Immature natural killer cell (primary cell): ENCODE results near the gene XCR1. TPM values are rescaled to one million over a fixed set of nuclear protein-coding genes. Genes with fewer than 3 reads are reported as not detected.
"Not testable (repeated sequence)": the region's sequence is repeated elsewhere in the genome, so short reads cannot be mapped to it uniquely, and the experiment has no call there.

ENCODE experiments used
- DNase-seq, 3 donors: peaks; one replicate each; pipeline ENCODE4 v3.0.0; 2022; ENCODE audit warnings: mixed read lengths in 1 of 3
- H3K27ac Mint-ChIP-seq, 6 donors: one replicate each; pipeline ENCODE4 v1.8.0; 2020; ENCODE audit warnings: mixed read lengths in 6 of 6, mild to moderate bottlenecking in 5 of 6, inconsistent platforms in 4 of 6, moderate library complexity in 3 of 6
- H3K27me3 Mint-ChIP-seq, 3 donors: one replicate each; pipeline ENCODE4 v1.8.0; 2020 to 2021; ENCODE audit warnings: low read depth in 3 of 3, mild to moderate bottlenecking in 3 of 3, mixed read lengths in 3 of 3, moderate library complexity in 3 of 3, inconsistent platforms in 1 of 3
- H3K36me3 Mint-ChIP-seq, 3 donors: one replicate each; pipeline ENCODE4 v1.8.0; 2020; ENCODE audit warnings: mixed read lengths in 3 of 3, inconsistent platforms in 2 of 3, mild to moderate bottlenecking in 2 of 3
- H3K4me1 Mint-ChIP-seq, 2 donors: one replicate each; pipeline ENCODE4 v1.8.0; 2020; ENCODE audit warnings: inconsistent platforms in 2 of 2, mild to moderate bottlenecking in 2 of 2, mixed read lengths in 2 of 2, moderate library complexity in 1 of 2
- H3K4me3 Mint-ChIP-seq, 5 donors: one replicate each; pipeline ENCODE4 v1.8.0; 2020; ENCODE audit warnings: mild to moderate bottlenecking in 5 of 5, mixed read lengths in 5 of 5, inconsistent platforms in 3 of 5, moderate library complexity in 3 of 5
- H3K9me3 Mint-ChIP-seq, 6 donors: one replicate each; pipeline ENCODE4 v1.8.0; 2020; ENCODE audit warnings: mild to moderate bottlenecking in 6 of 6, mixed read lengths in 6 of 6, inconsistent platforms in 4 of 6, moderate library complexity in 3 of 6
- polyA plus RNA-seq, 3 donors: library from polyadenylated mRNA; unstranded; fragments of 300-500 nt; fragmentation: Illumina TruSeq; gene quantifications; one replicate each; pipeline ENCODE4 v1.2.3, GENCODE V29; 2021

XCR1 gene
- polyA plus RNA-seq, 3 donors from 2014 or later = 0.04 to 0.26 TPM; not detected in 1

DNA sequence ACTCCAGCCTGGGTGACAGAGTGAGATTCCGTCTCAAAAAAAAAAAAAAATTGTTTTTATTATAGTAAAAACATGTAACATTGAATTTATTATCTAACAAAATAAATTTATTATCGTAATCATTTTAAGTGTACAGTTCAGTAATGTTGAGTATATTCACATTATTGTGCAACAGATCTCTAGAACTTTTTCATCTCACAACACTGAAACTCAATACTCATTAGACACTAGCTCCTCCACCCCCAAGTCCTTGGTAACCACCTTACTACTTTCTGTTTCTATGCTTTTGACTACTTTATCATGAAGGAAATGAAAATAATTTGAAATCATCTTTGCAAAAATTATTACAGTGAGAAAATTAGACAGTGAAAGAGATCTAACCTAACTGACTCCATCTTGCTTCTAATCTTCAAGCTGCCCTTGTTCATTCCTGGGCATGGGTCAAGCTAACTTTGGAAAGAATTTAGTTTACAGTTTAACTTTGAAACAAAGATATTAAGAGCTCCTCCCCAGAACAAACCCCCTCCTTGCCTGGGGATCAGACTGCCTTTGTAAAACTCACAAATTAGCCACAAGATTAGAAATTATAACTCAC lies 16.7 kb downstream of the XCR1 start:
- Mint-ChIP-seq H3K4me1 (peaks cover 26 to 29% of the 10 kb centered on the region in 2 donors), H3K27me3 (peaks cover 9 to 13% (median 11%) of the 10 kb centered on the region in 3 donors), H3K4me3 (no peak overlapping the region), H3K9me3 (peaks cover 0 to 3% (median 0%) of the 10 kb centered on the region in 6 donors), H3K36me3 (no peaks in the 10 kb centered on the region), H3K27ac (peak overlapping the region in 1 of 6 donors; percentile 69)
- DNase-seq = no peak

DNA sequence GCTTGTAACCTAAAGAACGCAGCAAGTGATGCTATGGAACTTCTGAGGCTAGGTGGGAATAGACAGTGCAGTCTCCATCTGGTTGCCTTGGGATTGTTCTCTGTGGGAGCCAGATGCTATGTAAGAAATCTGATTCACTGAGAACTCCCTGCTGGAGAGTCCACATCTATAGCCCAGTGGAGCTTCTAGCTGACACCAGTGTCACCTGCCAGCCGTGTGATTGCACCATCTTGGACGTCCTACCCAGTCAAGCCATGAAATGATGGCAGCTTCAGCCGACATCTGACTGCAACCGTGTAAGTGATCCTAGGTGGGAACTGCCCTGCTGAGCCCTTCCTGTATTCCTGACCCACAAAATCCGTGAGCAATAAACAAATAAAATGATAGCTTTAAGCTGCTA lies 19.2 kb downstream of the XCR1 start:
- DNase-seq = no peak
- H3K27ac Mint-ChIP-seq = no peak overlapping the region
- peaks cover 3 to 11% (median 6%) of the 10 kb centered on the region in 3 donors for H3K27me3 Mint-ChIP-seq
- H3K4me3 Mint-ChIP-seq = no peak overlapping the region
- peaks cover 0 to under 1% (median 0%) of the 10 kb centered on the region in 6 donors for H3K9me3 Mint-ChIP-seq
- peaks cover 17 to 18% of the 10 kb centered on the region in 2 donors for H3K4me1 Mint-ChIP-seq
- H3K36me3 Mint-ChIP-seq = no peaks in the 10 kb centered on the region

DNA sequence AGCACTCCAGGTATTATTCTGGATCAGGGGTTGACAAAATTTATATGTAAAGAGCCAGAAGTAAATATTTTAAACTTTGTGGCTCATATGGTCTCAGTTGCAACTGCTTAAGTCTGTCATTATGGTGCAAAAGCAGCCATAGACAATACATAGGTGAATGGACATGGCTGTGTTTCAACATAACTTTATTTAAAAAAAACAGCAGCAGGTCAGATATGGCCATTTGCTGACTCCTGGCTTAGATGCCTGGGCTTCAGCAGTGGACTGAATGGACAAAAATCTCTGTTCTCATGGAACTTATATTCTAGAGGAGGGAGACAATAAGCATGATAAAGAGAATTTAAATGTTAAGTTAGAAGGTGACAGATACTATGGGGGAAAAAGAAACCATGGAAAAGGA lies 20.0 kb downstream of the XCR1 start:
- no peak for DNase-seq
- Mint-ChIP-seq H3K36me3 (no peaks in the 10 kb centered on the region), H3K9me3 (no peaks in the 10 kb centered on the region), H3K27me3 (peaks cover 3 to 13% (median 6%) of the 10 kb centered on the region in 3 donors), H3K4me3 (no peak overlapping the region), H3K4me1 (peaks cover 9 to 11% of the 10 kb centered on the region in 2 donors), H3K27ac (no peak overlapping the region)

- no peak for DNase-seq
- Mint-ChIP-seq H3K4me1 (peaks cover 6 to 8% of the 10 kb centered on the region in 2 donors), H3K36me3 (no peaks in the 10 kb centered on the region), H3K27ac (no peak overlapping the region), H3K27me3 (peaks cover 3 to 14% (median 6%) of the 10 kb centered on the region in 3 donors), H3K9me3 (no peaks in the 10 kb centered on the region), H3K4me3 (no peak overlapping the region)
These were observed 20.8 kb downstream of the XCR1 start for GRCh38 chr3:46006238-46007032.

- H3K27ac Mint-ChIP-seq, H3K9me3 Mint-ChIP-seq, H3K4me3 Mint-ChIP-seq, H3K4me1 Mint-ChIP-seq, DNase-seq, H3K36me3 Mint-ChIP-seq: not testable (repeated sequence)
- H3K27me3 Mint-ChIP-seq = peaks cover 0 to 10% (median 0%) of the 10 kb centered on the region in 3 donors
These were observed 23.6 kb downstream of the XCR1 start for GRCh38 chr3:46003706-46004105.

- Mint-ChIP-seq H3K27ac (no peak overlapping the region), H3K36me3 (peaks cover 0 to 4% (median 0%) of the 10 kb centered on the region in 3 donors), H3K4me3 (no peak overlapping the region), H3K27me3 (peaks cover 0 to 7% (median 0%) of the 10 kb centered on the region in 3 donors), H3K9me3 (no peaks in the 10 kb centered on the region), H3K4me1 (peaks cover 6 to 8% of the 10 kb centered on the region in 2 donors)
- DNase-seq = no peak
These were observed 26.1 kb downstream of the XCR1 start for GRCh38 chr3:46001178-46001577.

DNA sequence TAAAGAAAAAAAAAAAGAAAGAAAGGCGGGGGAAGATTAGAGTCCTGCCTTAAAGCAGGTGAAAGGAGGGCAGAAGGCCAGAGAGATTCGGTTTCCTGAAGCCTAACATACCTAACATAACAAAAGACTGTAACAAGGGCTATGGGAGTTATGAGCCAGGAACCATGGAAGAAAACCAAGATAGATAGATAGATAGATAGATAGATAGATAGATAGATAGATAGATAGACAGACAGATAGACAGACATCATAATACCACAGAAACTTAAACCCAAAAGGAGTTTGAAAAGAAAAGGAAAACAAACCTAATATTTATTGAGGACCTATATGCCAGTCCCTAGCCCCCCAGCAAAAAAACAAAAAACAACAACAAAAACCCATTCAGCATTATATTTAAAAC lies 29.3 kb downstream of the XCR1 start:
- Mint-ChIP-seq H3K4me3 (no peak overlapping the region), H3K27ac (peak overlapping the region in 2 of 6 donors; percentile 45 to 63)
- no peak for DNase-seq

GRCh38 chr3:45997499-45997898 lies 29.8 kb downstream of the XCR1 start:
- not testable (repeated sequence) for H3K4me3 Mint-ChIP-seq, DNase-seq, H3K27ac Mint-ChIP-seq, H3K36me3 Mint-ChIP-seq, H3K9me3 Mint-ChIP-seq
- Mint-ChIP-seq H3K4me1 (peaks cover 32 to 38% of the 10 kb centered on the region in 2 donors), H3K27me3 (peaks cover 9 to 15% (median 9%) of the 10 kb centered on the region in 3 donors)

More for the DNA sequence above, 29.3 kb downstream of the XCR1 start:
- H3K4me1 Mint-ChIP-seq = peaks cover 28 to 33% of the 10 kb centered on the region in 2 donors
- H3K36me3 Mint-ChIP-seq = peaks cover 0 to 4% (median 3%) of the 10 kb centered on the region in 3 donors
- H3K27me3 Mint-ChIP-seq = peaks cover 7 to 15% (median 9%) of the 10 kb centered on the region in 3 donors
- no peaks in the 10 kb centered on the region for H3K9me3 Mint-ChIP-seq

- Mint-ChIP-seq H3K36me3 (peaks cover 0 to 5% (median 4%) of the 10 kb centered on the region in 3 donors), H3K27me3 (peaks cover 9 to 13% (median 12%) of the 10 kb centered on the region in 3 donors), H3K27ac (peak within 1 kb of the TSS; percentile 89 to 97 (median 92)), H3K9me3 (no peaks in the 10 kb centered on the region), H3K4me3 (peak within 1 kb of the TSS; percentile 84 to 94 (median 91)), H3K4me1 (peaks cover 49 to 57% of the 10 kb centered on the region in 2 donors)
- DNase-seq = peak; percentile 87 to 89 (median 88)
These were observed 31.8 kb downstream of the XCR1 start, which contains the start of gene FYCO1 for GRCh38 chr3:45995236-45996192. Gene FYCO1 (minus strand): TSS chr3:45995824. CDS start chr3:45984910, 10,914 bp downstream.

DNA sequence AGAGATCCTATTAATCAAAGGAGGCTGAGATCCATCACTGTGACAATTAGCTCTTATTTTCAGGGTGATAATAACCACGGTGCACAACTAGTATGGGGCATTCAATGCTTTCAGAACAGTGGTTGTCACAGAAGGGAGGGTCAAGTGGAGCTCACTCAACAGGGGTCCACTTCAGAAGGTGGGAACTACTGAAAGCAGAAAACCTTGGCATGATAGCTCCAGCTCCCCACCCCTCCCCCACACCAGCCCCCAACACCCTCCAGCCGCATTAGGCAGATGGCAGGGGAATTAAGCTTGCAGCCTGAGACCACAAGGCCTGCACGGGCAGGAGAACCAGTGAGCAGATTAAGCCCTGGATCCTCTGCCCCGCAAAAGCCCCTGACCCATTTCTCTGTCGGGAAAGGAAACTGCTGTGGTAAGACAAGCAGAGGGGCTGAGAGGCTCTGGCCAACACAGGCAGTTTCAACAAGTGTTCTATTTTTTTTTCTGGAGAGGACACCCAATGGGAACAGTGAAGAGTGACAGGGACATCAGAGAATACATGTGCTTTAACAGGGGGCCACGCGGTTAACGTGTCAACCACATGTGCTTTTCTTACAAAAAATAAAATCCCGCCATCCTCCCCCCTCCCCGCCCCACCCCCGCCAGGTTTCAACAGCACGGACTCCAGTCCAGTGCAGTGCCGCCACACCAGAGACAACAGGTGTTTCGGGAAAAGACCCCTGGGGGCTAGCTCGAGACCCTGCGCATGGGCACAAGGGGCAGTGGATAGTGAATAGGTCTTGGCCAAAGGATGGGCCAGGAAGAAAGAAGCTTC lies 32.7 kb downstream of the XCR1 start:
- peak; percentile 85 to 88 (median 86) for DNase-seq
- Mint-ChIP-seq H3K27me3 (peaks cover 9 to 13% (median 12%) of the 10 kb centered on the region in 3 donors), H3K4me3 (peak overlapping the region; percentile 84 to 94 (median 91)), H3K36me3 (peaks cover 0 to 5% (median 1%) of the 10 kb centered on the region in 3 donors), H3K4me1 (peaks cover 58 to 65% of the 10 kb centered on the region in 2 donors), H3K9me3 (no peaks in the 10 kb centered on the region), H3K27ac (peak overlapping the region; percentile 89 to 97 (median 92))

GRCh38 chr3:45993421-45994027 lies 33.8 kb downstream of the XCR1 start:
- peak overlapping the region; percentile 69 to 89 (median 82) for H3K27ac Mint-ChIP-seq
- H3K4me3 Mint-ChIP-seq = peak overlapping the region; percentile 66 to 82 (median 73)
- peaks cover 0 to 5% (median 0%) of the 10 kb centered on the region in 3 donors for H3K36me3 Mint-ChIP-seq
- H3K27me3 Mint-ChIP-seq = peaks cover 9 to 13% (median 12%) of the 10 kb centered on the region in 3 donors
- no peaks in the 10 kb centered on the region for H3K9me3 Mint-ChIP-seq
- H3K4me1 Mint-ChIP-seq = peaks cover 69 to 76% of the 10 kb centered on the region in 2 donors
- peak; percentile 29 to 30 (median 30) for DNase-seq

GRCh38 chr3:45992821-45993221 lies 34.5 kb downstream of the XCR1 start:
- DNase-seq = no peak
- peaks cover 0 to 5% (median 0%) of the 10 kb centered on the region in 3 donors for H3K36me3 Mint-ChIP-seq
- peak overlapping the region; percentile 69 to 88 (median 80) for H3K27ac Mint-ChIP-seq
- H3K9me3 Mint-ChIP-seq = no peaks in the 10 kb centered on the region
- H3K27me3 Mint-ChIP-seq = peaks cover 9 to 13% (median 12%) of the 10 kb centered on the region in 3 donors
- H3K4me1 Mint-ChIP-seq = peaks cover 75 to 84% of the 10 kb centered on the region in 2 donors
- H3K4me3 Mint-ChIP-seq = peak overlapping the region; percentile 66 to 82 (median 73)
